A172 (cell line): Measurements from ENCODE around the gene SBNO2. TPM values are rescaled to one million over a fixed set of nuclear protein-coding genes. Genes with fewer than 3 reads are reported as not detected.

Source experiments
- DNase-seq: peaks from one replicate; pipeline ENCODE4 v3.0.0-alpha.2; 2015; ENCODE audit warnings: low spot score
- total RNA-seq: library from RNA; depleted of rRNA; stranded (reverse); fragments of >200 nt; shearing (Covaris generic); gene quantifications from 2 replicates; pipeline ENCODE4 v1.2.3, GENCODE V29; 2014

Gene SBNO2
- total RNA-seq, 1 experiment from 2014 or later, result 51.1 TPM

GRCh38 chr19:1108291-1109031 lies 65.6 kb downstream of the SBNO2 start:
- no peak for DNase-seq

- DNase-seq, result no peak
Observed at GRCh38 chr19:1107661-1108261, 66.3 kb downstream of the SBNO2 start.

GRCh38 chr19:1106841-1107660 lies 67.0 kb downstream of the SBNO2 start:
- peak; percentile 63 for DNase-seq

DNA sequence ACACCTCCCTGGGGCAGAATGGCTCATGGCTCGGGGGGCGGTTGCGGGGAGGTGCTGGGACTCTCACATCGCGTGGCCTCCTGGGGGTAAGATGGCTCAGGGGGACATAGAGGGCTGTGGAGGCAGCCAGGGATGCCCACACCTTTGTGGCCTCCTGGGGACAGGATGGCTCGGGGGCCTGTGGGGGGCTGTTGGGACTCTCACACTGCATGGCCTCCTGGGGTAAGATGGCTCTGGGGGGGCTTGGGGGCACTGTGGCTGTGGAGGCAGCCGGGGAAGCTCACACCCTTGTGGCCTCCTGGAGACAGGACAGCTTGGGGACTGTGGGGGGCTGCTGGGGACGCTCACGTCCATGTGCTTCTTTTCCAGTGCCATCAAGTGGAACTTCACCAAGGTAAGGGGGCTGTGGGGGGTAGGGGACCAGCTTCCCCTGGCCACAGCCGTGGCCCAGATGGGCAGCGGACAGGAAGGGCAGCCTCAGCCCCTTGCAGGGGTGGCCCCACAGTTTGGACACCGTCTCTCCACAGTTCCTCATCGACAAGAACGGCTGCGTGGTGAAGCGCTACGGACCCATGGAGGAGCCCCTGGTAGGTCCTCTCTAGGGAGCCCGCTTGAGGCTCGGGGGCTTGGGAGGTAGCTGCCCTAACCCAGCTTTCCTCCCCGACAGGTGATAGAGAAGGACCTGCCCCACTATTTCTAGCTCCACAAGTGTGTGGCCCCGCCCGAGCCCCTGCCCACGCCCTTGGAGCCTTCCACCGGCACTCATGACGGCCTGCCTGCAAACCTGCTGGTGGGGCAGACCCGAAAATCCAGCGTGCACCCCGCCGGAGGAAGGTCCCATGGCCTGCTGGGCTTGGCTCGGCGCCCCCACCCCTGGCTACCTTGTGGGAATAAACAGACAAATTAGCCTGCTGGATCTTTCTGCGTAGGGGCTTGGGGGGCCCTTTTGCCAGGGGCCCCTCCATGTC lies 67.9 kb downstream of the SBNO2 start:
- no peak for DNase-seq

- DNase-seq, result no peak
Observed at GRCh38 chr19:1105008-1105872, 68.8 kb downstream of the SBNO2 start.

DNA sequence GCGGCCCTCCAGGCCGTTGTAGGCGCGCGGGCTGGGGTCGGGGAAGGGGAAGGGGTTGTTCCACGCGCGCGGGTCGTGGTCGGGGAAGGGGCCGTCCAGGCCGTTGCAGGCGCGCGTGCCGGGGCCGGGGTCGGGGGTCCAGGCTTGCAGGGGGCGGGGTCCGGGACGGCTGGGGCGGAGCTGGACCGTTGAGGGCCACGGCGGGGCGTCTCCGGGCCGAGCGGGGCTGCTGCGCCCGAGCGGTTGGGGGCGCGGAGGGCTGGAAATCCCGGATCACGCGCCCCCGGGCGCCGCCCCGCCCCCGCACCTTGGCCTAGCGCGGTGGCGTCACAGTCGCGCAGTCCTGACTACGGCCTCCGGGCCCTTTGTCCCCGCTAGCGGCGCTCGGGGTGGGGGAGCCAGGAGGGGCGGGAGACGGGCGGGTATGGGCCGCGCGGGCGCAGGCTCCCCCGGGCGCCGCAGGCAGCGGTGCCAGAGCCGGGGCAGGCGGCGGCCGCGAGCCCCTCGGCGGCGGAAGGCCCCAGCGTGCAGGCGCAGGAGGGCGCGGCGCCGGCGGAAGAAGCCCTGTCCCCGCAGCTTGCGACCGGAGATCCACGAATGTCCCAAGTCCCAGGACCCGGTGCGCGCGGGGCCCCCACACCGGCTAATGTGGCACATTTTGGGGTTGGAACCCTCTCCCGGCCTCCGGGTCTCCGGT lies 69.6 kb downstream of the SBNO2 start:
- DNase-seq, result no peak

DNA sequence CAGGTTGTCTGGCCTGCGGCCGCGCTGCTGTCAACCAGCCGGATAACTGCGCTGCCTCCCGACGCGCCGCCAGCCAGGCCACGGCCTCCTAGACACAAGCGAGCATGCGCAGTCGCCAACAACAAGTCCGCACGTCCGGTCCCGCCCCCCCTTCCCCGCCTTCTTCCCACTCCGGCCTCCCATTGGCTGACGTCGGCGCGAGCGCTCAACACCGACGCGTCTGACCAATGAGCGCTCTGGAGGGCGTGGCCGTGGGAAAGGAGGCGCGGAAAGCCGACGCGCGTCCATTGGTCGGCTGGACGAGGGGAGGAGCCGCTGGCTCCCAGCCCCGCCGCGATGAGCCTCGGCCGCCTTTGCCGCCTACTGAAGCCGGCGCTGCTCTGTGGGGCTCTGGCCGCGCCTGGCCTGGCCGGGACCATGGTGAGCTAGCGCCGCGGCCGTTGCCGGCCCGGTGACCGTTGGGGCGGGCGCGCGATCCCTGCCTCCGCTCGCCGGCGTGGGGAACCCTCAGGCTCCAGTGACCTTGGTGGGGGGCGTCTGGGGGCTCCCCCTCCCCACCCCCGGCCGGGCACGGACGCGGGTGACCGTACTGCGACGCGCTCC lies 70.3 kb downstream of the SBNO2 start, which contains the start of gene GPX4:
Gene GPX4 (plus strand): TSS at position 287 of the 603 bp plus-strand sequence. CDS start 50 bp downstream, at position 337.
- DNase-seq, result peak; percentile 97

DNA sequence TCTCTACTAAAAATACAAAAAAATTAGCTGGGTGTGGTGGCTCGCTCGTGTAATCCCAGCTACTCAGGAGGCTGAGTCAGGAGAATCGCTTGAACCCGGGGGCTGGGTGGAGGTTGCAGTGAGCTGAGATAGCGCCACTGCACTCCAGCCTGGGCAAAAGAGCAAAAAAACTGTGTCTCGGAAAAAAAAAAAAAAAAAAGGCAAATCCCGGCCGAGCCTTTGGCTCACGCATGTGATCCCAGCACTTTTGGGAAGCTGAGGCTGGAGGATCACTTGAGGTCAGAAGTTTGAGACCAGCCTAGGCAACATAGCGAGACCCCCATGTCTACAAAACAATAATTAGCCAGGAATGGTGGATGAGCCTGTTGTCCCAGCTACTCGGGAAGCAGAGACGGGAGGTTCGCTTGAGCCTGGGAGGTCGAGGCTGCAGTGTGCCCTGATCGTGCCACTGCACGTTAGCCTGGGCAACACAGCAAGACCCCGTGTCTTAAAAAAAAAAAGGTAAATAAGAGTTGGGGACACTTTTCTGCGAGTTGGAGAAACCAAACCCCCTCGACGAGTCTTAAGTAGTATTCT lies 70.8 kb downstream of the SBNO2 start:
- DNase-seq, result no peak

GRCh38 chr19:1102407-1103131 lies 71.5 kb downstream of the SBNO2 start:
- DNase-seq, result peak; percentile 98

GRCh38 chr19:1101337-1101698 lies 72.8 kb downstream of the SBNO2 start:
- DNase-seq, result peak; percentile 46

- DNase-seq, result no peak
Observed at GRCh38 chr19:1098177-1099051, 75.7 kb downstream of the SBNO2 start.

DNA sequence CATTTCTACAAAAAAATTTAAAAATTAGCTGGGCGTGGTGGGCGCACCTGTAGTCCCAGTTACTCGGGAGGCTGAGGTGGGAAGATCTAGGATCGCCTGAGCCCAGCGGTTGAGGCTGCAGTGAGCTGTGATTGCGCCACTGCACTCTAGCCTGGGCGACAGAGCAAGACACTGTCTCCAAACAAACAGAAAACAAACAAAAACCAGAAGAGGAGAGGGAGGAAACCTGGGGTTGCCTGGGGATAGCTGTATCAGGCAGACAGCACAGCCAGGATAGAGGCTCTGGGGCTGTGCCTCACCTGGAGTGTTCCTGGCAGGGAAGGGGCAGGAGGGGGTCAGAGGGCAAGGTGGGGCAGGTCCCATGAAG lies 76.3 kb downstream of the SBNO2 start:
- no peak for DNase-seq

- DNase-seq, result peak; percentile 96
Observed at GRCh38 chr19:1094978-1095701, 78.9 kb downstream of the SBNO2 start, which contains the start of gene POLR2E. Gene POLR2E, minus strand, starts transcription at chr19:1095375. Its CDS starts 60 bp downstream, at chr19:1095315.

GRCh38 chr19:1094655-1094977 lies 79.5 kb downstream of the SBNO2 start:
- no peak for DNase-seq

DNA sequence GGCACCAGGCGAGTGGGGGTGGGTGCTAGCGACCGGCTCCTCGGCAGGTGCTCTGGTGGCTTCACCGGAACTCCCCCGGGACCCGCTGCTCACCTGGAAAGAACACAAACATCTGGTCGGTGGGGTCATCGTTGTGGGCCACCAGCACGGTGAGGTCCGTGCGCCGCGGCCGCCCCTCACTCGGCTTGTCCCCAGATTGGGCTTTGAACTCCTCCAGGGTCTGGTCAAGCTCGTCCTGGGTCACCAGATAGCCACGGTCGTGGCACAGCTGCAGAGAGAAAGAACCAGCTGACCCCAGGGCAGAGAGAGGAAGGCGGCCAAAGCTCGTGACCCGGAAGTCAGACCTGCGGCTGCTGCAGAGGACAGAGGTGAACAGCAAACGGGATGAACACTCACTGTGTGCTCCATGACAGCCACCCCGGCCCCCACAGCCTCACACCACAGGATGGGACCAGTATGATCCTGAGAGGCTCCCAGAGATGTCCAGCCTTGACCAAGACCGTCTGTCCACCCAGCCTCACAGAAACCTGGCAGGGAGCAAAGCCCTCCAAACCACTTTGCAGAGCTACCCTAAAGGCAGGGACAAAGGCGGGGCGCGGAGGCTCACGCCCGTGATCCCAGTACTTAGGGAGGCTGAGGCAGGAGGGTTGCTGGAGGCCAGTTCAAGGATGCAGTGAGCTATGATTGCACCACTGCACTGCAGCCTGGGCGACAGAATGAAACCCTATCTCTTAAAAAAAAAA lies 80.1 kb downstream of the SBNO2 start:
- DNase-seq, result no peak

- DNase-seq, result no peak
Observed at GRCh38 chr19:1093330-1093729, 80.7 kb downstream of the SBNO2 start.
